ENCODE results near the gene SMR3B.

Gene SMR3B

DNA sequence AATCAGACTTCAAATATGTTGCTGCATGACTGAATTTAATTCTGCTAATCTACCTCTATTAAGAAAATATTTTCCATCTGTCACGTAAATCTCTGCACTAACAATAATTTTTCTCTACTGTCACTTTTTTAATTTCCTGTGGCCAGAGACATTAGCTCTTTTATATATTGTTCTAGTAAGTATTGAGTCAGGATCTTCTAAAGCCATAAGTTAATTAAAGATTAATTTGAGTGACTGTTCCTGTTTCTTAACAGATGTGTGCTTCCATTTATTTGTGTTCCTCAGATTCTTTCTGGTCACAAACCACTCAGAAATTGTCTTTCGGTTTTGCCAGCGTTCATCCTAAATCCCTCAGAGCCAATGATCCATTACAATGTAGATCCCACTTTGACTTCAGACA is 2.4 kb upstream of the SMR3B start:
- Histone ChIP-seq H3K4me3 (ENCODE audit: low read length) (no peak overlapping the region), H3K4me1 (ENCODE audit: insufficient read depth, low read length) (no peaks in the 10 kb centered on the region), H3K9ac (ENCODE audit: low read depth, low read length) (no peak overlapping the region), H3K27ac (ENCODE audit: low read length) (no peak overlapping the region), H3K36me3 (ENCODE audit: insufficient read depth, low read depth, low read length) (no peaks in the 10 kb centered on the region), H3K27me3 (ENCODE audit: insufficient read depth, low read length) (no peaks in the 10 kb centered on the region), H3K9me3 (ENCODE audit: insufficient read depth, low read depth, low read length) (no peaks in the 10 kb centered on the region)

DNA sequence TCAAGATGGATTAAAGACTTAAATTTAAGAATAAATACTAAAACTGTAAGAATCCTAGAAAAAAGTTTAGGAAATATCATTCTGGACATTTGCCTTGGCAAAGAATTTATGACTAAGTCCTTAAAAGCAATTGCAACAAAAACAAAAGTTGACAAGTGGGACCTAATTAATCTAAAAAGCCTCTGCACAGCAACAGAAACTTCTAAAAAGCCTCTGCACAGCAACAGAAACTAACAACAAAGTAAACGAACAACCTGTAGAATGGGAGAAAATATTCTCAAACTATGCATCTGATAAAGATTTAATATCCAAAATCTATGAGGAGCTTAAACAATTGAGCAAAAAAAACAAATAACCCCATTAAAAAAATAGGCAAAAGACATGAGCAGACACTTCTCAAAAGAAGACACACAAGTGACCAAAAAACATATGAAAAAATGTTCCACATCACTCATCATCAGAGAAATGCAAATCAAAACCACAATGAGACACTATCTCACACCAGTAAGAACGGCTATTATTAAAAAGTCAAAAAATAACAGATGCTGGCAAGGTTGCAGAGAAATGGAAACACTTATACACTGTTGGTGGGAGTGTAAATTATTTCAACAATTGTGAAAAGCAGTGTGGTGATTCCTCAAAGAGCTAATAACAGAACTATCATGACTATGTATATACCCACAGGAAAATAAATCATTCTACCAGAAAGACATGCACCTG is 9.3 kb downstream of the SMR3B start:
- Histone ChIP-seq H3K9me3 (ENCODE audit: insufficient read depth, low read depth, low read length) (no peaks in the 10 kb centered on the region), H3K27ac (ENCODE audit: low read length) (no peak overlapping the region), H3K9ac (ENCODE audit: low read depth, low read length) (no peak overlapping the region), H3K36me3 (ENCODE audit: insufficient read depth, low read depth, low read length) (no peaks in the 10 kb centered on the region), H3K4me3 (ENCODE audit: low read length) (no peak overlapping the region), H3K27me3 (ENCODE audit: insufficient read depth, low read length) (no peaks in the 10 kb centered on the region), H3K4me1 (ENCODE audit: insufficient read depth, low read length) (no peaks in the 10 kb centered on the region)

DNA sequence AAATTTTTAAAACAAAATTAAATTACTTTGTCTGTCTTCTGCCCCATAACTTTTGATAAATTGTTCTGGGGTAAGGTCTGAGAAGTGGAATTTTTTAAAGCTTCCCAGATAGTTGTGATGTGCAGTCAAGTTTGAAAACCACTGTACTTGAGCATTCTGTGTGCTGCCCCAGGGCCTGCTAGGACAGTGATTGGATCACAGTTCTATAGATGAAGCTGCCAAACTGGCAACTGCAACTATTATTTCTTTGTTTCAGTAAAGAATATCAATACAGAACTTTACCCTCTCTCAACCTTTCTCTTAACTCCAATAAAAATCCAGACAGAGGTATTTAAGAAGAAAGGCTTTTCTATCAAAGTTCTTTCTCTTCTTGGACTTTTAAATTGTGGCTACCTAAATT is 14.6 kb downstream of the SMR3B start, which contains the start of gene OPRPN:
OPRPN (plus strand) TSS at position 361 of the 400 bp plus-strand sequence. CDS start 1,346 bp downstream, outside the sequence.
- no peaks in the 10 kb centered on the region for H3K27me3 ChIP-seq (ENCODE audit: insufficient read depth, low read length)
- no peaks in the 10 kb centered on the region for H3K4me1 ChIP-seq (ENCODE audit: insufficient read depth, low read length)
- no peak within 1 kb of the TSS for H3K27ac ChIP-seq (ENCODE audit: low read length)
- H3K9me3 ChIP-seq (ENCODE audit: insufficient read depth, low read depth, low read length), result no peaks in the 10 kb centered on the region
- no peaks in the 10 kb centered on the region for H3K36me3 ChIP-seq (ENCODE audit: insufficient read depth, low read depth, low read length)
- H3K4me3 ChIP-seq (ENCODE audit: low read length), result no peak within 1 kb of the TSS
- no peak within 1 kb of the TSS for H3K9ac ChIP-seq (ENCODE audit: low read depth, low read length)

DNA sequence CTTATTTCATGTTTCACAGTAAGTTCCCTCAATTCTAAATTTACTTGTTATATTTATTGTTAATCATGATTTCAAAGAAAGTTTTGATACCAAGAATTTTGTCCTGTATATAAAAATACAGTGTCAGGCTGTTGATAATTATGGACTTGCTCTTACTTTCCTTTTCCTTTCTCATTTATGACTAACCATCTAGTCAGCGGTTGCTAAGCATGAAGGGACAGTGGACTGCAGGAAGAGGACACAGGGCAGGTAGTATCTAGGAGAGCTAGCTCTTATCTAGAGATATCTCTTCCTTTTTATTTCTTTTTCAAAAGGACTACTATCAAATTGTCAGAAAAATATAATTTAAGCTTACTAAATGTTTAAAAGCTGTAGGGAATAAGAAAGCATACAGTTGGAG is 16.4 kb downstream of the SMR3B start:
- Histone ChIP-seq H3K4me3 (ENCODE audit: low read length) (no peak overlapping the region), H3K9ac (ENCODE audit: low read depth, low read length) (no peak overlapping the region), H3K27ac (ENCODE audit: low read length) (no peak overlapping the region)

DNA sequence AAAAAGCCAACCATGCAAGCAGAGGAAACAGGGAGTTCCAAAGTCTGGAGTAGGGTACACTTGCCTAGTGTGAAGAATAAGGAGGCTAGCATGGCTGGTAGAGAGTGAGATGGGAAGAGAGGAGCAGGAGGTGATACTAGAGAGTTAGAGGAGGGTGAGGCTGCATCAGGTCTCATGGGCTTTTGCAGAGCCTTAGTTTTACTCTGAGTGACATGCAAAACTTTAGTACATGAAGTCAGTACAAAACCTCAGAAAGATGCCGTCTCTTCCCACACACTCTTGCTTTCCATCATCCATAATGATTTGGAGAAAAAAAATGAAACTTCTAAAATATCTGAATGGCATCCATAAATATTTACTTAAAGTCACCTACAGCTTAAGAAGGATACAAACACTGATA is 19.8 kb downstream of the SMR3B start:
- Histone ChIP-seq H3K9me3 (ENCODE audit: insufficient read depth, low read depth, low read length) (no peaks in the 10 kb centered on the region), H3K36me3 (ENCODE audit: insufficient read depth, low read depth, low read length) (no peaks in the 10 kb centered on the region), H3K4me3 (ENCODE audit: low read length) (no peak overlapping the region), H3K27me3 (ENCODE audit: insufficient read depth, low read length) (no peaks in the 10 kb centered on the region), H3K4me1 (ENCODE audit: insufficient read depth, low read length) (no peaks in the 10 kb centered on the region), H3K9ac (ENCODE audit: low read depth, low read length) (no peak overlapping the region), H3K27ac (ENCODE audit: low read length) (no peak overlapping the region)

More for the DNA sequence above, 16.4 kb downstream of the SMR3B start:
- Histone ChIP-seq H3K36me3 (ENCODE audit: insufficient read depth, low read depth, low read length) (no peaks in the 10 kb centered on the region), H3K4me1 (ENCODE audit: insufficient read depth, low read length) (no peaks in the 10 kb centered on the region), H3K9me3 (ENCODE audit: insufficient read depth, low read depth, low read length) (no peaks in the 10 kb centered on the region), H3K27me3 (ENCODE audit: insufficient read depth, low read length) (no peaks in the 10 kb centered on the region)

DNA sequence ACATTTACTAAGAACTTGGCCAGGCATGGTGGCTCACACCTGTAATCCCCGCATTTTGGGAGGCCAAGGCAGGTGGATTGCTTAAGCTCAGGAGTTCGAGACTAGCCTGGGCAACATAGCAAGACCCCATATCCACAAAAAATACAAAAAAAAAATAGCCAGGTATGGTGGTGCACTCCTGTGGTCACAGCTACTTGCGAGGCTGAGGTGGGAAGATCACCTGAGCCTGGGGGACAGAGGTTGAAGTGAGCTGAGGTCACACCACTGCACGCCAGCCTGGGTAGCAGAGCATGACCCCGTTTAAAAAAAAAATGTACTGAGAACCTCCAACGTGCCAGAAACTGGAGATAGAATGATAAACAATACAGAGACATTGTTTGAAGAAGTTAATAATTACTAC is 22.8 kb downstream of the SMR3B start:
- no peak overlapping the region for H3K27ac ChIP-seq (ENCODE audit: low read length)
- no peaks in the 10 kb centered on the region for H3K4me1 ChIP-seq (ENCODE audit: insufficient read depth, low read length)
- H3K9ac ChIP-seq (ENCODE audit: low read depth, low read length), result no peak overlapping the region
- no peaks in the 10 kb centered on the region for H3K9me3 ChIP-seq (ENCODE audit: insufficient read depth, low read depth, low read length)
- H3K27me3 ChIP-seq (ENCODE audit: insufficient read depth, low read length), result no peaks in the 10 kb centered on the region
- no peak overlapping the region for H3K4me3 ChIP-seq (ENCODE audit: low read length)
- H3K36me3 ChIP-seq (ENCODE audit: insufficient read depth, low read depth, low read length), result no peaks in the 10 kb centered on the region

DNA sequence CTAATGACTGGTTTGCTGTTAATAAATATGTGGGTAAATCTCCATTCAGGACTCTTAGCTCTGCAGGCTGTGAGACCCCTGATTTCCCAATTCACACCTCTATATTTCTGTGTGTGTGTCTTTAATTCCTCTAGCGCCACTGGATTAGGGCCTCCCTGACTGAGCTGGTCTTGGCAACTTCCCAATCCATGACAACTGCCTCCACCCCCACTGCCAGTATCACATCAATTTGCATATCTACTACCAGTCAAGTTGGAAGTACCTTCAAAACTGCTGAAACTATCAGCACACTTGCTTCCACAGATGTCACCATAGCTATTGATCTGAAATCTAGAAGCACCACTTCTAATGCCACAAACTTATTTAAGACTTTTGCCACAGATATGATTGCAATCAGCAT is 42.4 kb downstream of the SMR3B start:
- Histone ChIP-seq H3K4me3 (ENCODE audit: low read length) (no peak overlapping the region), H3K27me3 (ENCODE audit: insufficient read depth, low read length) (no peaks in the 10 kb centered on the region), H3K9ac (ENCODE audit: low read depth, low read length) (no peak overlapping the region), H3K36me3 (ENCODE audit: insufficient read depth, low read depth, low read length) (no peaks in the 10 kb centered on the region), H3K9me3 (ENCODE audit: insufficient read depth, low read depth, low read length) (peaks cover 19% of the 10 kb centered on the region), H3K27ac (ENCODE audit: low read length) (no peak overlapping the region), H3K4me1 (ENCODE audit: insufficient read depth, low read length) (no peaks in the 10 kb centered on the region)

DNA sequence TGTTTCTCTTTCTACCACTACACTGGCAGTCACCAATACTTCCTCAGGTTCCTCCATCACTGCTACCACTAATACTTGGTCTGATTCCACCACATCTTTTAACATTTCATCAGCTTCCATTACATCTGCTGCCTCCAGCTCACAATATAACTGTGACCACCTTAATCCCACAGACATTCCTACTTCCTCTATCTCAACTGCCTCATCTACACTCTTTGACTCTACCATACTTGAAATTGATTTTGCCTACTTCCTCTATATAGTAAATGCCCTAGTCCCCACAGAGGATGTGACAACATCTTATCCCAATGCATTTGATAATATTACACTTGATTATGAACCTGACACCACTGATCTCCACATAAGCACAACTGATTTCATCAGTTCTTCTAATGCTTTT is 43.9 kb downstream of the SMR3B start:
- Histone ChIP-seq H3K9me3 (ENCODE audit: insufficient read depth, low read depth, low read length) (peaks cover 19% of the 10 kb centered on the region), H3K4me1 (ENCODE audit: insufficient read depth, low read length) (no peaks in the 10 kb centered on the region), H3K27me3 (ENCODE audit: insufficient read depth, low read length) (no peaks in the 10 kb centered on the region)

DNA sequence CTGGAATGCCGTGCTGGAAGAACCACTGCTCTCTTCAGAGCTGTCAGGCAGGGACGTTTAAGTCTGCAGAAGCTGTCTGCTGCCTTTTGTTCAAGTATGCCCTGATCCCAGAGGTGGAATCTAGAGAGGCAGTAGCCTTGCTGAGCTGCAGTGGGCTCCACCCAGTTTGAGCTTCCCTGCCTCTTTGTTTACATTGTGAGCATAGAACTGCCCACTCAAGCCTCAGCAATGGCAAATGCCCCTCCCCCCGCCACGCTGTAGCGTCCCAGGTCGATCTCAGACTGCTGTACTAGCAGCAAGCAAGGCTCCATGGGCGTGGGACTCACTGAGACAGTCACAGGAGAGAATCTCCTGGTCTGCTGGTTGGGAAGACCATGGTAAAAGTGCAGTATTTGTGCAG is 54.3 kb downstream of the SMR3B start:
- Histone ChIP-seq H3K9ac (ENCODE audit: low read depth, low read length) (no peak overlapping the region), H3K4me3 (ENCODE audit: low read length) (0 out of 2 replicates have a peak overlapping the region, but pooled peaks have one; percentile 30), H3K27me3 (ENCODE audit: insufficient read depth, low read length) (no peaks in the 10 kb centered on the region), H3K4me1 (ENCODE audit: insufficient read depth, low read length) (peaks cover 2% of the 10 kb centered on the region; the same call in 1 of the 2 replicates), H3K36me3 (ENCODE audit: insufficient read depth, low read depth, low read length) (no peaks in the 10 kb centered on the region), H3K27ac (ENCODE audit: low read length) (no peak overlapping the region), H3K9me3 (ENCODE audit: insufficient read depth, low read depth, low read length) (no peaks in the 10 kb centered on the region)

More for the DNA sequence above, 43.9 kb downstream of the SMR3B start:
- H3K36me3 ChIP-seq (ENCODE audit: insufficient read depth, low read depth, low read length), result no peaks in the 10 kb centered on the region
- H3K27ac ChIP-seq (ENCODE audit: low read length), result no peak overlapping the region
- no peak overlapping the region for H3K9ac ChIP-seq (ENCODE audit: low read depth, low read length)
- H3K4me3 ChIP-seq (ENCODE audit: low read length), result no peak overlapping the region
